Pons (tissue), 1 donor: ENCODE data around the gene INPP4B.
A peak's percentile ranks its signal among the peaks of the same experiment; 100 is the strongest.

Experiments
- DNase-seq: peaks from one replicate; pipeline ENCODE4 v3.0.0-alpha.2; 2016; ENCODE audit warnings: low spot score

The INPP4B gene

DNA sequence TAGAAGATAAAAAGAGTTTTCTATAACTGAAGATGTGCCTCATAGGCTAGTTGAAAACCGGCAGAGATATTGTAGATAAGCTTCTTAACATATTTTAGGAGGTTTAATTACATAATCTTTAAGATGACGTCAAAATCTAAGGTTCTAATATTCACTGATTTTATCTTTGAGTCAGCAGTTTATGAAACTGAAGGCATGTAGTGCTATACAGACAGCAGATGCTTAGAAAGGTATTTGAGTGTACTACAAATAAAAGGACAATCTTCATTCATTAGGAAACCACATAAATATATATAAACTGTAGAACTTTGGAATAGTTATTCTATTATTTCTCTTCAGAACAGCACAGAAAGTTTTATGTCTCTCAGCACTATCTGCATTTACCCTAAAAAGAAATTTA lies 704.9 kb downstream of the INPP4B start:
- DNase-seq = no peak

DNA sequence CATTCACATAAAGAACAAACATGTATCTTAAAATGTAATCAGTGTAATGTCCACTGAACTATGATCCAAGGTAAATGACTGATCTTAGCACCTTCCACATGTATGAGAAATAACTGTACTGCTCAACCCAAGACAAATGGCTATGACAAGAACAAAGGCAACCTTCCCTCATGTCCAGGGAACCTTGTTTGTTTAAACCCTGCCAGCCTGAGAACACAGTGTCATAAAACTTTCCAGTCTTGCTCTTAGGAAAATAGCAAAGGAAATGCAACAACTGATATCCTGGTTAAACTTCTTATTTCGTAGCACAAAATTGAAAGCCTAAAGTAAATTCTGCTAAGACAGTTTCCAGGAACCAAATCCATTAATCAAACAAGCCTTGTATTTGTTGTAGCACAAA lies 715.4 kb downstream of the INPP4B start:
- DNase-seq = no peak

DNA sequence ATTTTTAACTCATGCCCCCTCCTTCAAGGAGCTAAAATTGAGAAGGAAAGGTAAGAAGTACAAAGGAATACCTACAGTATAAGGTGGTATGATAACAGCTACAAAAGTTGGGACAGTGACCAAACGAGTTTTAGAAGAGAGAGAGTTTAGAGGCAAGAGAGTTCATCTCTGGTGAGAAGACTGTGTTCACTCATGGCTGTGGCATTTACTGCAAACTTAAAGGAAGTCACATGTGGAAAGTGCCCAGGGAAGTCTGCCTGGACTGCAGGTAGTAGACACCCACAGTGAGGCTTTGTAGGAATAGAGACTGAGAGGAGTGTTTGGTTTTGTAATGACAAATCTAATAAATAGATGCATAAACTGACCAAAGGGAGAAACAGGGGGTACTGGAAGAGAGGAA lies 716.2 kb downstream of the INPP4B start:
- DNase-seq = no peak

DNA sequence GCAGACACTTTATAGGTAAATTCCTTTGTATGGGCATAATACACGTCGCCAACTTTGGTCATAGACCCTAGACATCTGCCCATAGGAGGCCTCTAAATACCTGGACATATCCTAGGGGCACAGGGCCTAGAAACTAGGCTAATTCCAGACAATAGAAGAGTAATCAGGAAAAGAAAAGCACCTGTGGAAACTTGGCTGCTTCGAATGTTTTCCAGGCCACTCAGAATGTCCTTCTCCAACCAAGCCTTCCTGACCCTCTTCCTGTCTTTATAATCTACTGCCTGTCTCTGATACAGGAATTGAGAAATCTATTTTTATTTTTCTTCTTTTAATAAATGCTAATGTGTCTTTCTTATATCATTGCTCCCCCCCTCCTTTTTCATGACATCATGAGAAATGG lies 716.6 kb downstream of the INPP4B start:
- no peak for DNase-seq

GRCh38 chr4:142128529-142128928 lies 717.6 kb downstream of the INPP4B start:
- DNase-seq = no peak

- peak; percentile 80 for DNase-seq
Measured at GRCh38 chr4:142126890-142127497, 719.1 kb downstream of the INPP4B start.

- no peak for DNase-seq
Measured at GRCh38 chr4:142124874-142125273, 721.2 kb downstream of the INPP4B start.

GRCh38 chr4:142121448-142122350 lies 724.4 kb downstream of the INPP4B start:
- no peak for DNase-seq

DNA sequence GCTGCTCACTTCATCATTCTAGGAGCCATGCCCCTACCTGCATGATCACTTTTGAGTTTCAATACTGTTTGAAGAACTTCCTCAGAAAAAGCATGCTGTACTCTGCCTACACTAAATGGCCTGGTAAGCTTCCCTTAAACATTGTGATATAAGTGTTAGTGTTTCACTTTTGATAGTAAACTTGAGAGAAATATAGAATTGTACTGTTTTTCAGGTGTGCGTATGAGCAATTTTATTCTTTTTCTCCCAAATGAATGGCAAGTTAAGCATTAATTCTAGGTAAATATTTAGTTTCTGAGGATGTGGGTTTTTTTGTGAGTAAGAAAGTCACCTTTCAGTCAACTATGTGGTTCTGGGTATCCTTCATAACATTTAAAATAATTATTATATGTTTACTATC lies 725.2 kb downstream of the INPP4B start:
- DNase-seq = no peak

GRCh38 chr4:142112451-142112850 lies 733.6 kb downstream of the INPP4B start:
- no peak for DNase-seq

DNA sequence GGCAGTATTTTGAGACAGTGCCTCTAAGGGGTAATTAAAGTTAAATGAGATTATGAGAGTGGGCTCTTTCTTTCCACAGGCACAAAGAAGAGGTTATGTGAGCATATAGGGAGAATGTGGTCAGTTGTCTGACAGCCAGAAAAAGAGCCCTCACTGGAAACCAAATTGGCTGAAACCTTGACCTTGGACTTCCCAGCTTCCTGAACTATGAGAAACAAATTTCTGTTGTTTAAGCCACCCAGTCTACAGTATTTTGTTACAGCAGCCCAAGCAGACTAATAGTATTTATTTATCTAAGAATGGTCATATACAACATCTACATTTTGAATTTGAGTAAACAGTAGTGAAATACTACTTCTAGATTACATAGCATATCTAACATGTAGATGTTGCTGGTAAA lies 736.0 kb downstream of the INPP4B start:
- DNase-seq = no peak

DNA sequence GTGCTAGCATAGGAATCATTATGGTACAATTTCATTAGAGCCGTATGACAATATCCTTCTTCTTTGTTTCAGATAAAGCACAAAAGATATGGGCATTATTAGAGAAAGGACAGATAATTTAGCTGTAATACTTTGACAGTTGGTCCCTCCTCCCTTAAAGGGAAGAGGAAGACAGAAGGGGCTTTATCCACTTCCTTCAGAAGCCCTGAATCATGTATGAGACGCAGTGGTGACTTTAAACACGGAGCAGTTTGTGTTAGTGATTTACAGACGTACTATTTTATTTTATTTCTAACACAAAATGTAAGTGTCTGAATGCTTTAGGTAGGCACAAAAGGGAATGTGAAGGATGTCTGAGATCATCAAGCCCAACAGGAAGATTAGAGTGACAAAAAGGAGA lies 742.1 kb downstream of the INPP4B start:
- DNase-seq = no peak

DNA sequence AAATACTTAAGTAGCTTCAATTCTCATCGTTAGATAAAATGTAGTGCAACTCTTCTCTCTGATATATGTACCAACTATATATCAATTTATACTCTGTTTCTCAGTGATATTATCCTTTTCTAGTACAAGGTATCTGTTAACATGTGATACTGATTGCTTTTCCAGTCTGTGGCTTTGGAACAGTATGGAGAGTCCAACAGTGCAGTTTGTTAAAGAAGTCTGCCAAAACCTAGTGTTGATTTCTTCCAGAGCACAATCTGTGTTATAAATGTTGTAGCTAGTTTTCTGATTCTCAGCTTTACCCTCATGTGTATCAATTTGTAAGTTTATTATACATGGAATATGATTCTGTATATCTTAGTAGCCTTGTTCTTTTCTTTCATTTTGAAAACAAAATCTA lies 744.7 kb downstream of the INPP4B start:
- no peak for DNase-seq

GRCh38 chr4:142100941-142101340 lies 745.2 kb downstream of the INPP4B start:
- no peak for DNase-seq

GRCh38 chr4:142098900-142099545 lies 747.1 kb downstream of the INPP4B start:
- DNase-seq = no peak

DNA sequence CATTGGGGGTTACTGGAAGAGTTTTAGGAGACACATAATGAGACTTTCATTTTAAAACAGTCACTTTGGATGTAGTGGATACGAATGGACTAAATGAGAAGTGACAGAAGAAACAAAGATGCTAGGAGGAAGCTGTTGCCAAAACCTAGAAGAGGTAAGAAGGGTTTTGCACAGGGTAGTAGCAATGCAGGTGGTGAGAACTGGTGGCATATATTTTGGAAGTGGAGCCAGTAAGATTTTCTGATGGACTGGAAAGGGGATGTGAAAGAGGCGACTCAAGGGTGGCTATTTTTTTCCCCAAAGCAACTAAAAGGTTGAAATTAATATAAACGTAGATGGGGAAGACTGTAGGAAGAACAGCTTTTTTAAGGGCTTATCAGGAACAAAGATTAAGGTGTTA lies 747.7 kb downstream of the INPP4B start:
- DNase-seq = no peak

GRCh38 chr4:142097015-142097414 lies 749.1 kb downstream of the INPP4B start:
- DNase-seq = no peak

DNA sequence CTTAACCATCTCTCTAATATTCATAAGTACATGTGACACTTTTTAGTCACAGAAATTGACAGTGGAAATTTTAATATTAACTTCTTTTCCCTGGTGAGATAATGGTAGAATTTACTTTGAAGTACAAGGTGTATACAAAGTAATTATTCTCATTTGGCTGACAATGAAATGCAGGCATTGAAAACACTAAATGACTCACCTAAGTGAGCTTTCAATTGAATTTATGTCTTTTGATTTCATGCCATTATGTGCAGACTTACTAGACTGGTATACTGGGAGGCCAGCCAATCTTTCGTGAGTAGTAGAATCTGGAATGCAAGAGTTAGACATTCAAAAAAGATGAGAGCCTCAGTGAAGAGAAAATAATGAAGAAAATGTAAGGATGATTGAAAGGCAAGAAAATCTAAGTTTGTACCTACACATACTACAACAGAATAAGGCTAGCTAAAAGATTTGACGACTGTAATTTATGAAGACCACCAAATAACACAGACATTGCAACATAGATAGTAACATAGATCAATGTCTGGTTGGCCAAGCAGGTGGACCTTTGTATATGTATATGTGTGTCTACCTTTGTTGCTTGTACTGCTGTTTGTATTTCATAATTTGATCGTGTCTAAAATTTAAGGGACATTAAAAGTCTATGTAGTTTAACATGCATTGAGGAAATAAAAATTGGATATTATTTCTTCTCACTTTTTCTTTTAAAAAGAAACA lies 750.1 kb downstream of the INPP4B start:
- DNase-seq = peak; percentile 8

GRCh38 chr4:142092941-142093340 lies 753.2 kb downstream of the INPP4B start:
- no peak for DNase-seq

- no peak for DNase-seq
Measured at GRCh38 chr4:142091691-142092182, 754.4 kb downstream of the INPP4B start.

DNA sequence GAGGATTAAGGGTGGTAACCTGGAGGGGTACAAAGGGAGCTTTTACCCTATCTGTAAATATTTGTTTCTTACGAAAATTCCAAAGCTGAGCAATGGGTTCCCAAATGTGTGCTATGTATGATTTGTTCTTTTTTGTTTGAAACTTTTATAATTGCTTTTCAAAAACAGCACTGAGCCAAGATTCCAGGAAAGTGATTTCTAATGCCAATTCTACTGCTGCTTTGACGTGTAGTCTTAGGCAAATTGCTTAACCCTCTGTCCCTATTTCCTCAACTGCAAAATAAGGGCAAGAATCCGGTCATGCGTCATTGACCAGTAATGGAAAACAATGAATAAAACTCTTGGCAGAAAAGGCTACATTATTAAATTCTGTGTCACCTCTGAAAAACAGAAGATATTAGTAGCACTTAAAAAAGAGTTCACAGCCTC lies 755.0 kb downstream of the INPP4B start:
- DNase-seq = no peak

GRCh38 chr4:142088906-142089305 lies 757.2 kb downstream of the INPP4B start:
- no peak for DNase-seq
